DOHH2 (cell line): ENCODE results near the gene ZNF746.

Experiments
- H3F3A ChIP-seq: fragments of 200-600 bp; sonication (generic), shearing (Covaris generic); 2 replicates; pipeline ENCODE4 v1.6.0; 2016; ENCODE audit warnings: antibody characterized with exemption, mild to moderate bottlenecking; ENCODE audit not compliant: control insufficient read depth, insufficient read depth
- H3K27ac ChIP-seq: fragments of 200-600 bp; sonication (generic); 2 replicates; pipeline ENCODE4 v1.5.1; 2014; ENCODE audit warnings: low read depth, mild to moderate bottlenecking, low read length, moderate library complexity
- H3K27me3 ChIP-seq: fragments of 200-600 bp; sonication (generic); 2 replicates; pipeline ENCODE4 v1.6.1; 2014; ENCODE audit warnings: mild to moderate bottlenecking, low read length, mixed read lengths; ENCODE audit not compliant: control insufficient read depth
- H3K36me3 ChIP-seq: fragments of 200-600 bp; sonication (generic); 2 replicates; pipeline ENCODE4 v1.6.1; 2014; ENCODE audit warnings: mild to moderate bottlenecking, low read length, moderate library complexity, mixed read lengths; ENCODE audit not compliant: control insufficient read depth
- H3K4me1 ChIP-seq: fragments of 200-600 bp; sonication (generic); 2 replicates; pipeline ENCODE4 v1.6.1; 2014; ENCODE audit warnings: mild to moderate bottlenecking, low read length, mixed read lengths; ENCODE audit not compliant: control insufficient read depth
- H3K4me2 ChIP-seq: fragments of 200-600 bp; sonication (generic); 2 replicates; pipeline ENCODE4 v1.6.0; 2014; ENCODE audit warnings: mild to moderate bottlenecking, low read length, moderate library complexity
- H3K4me3 ChIP-seq: fragments of 200-600 bp; sonication (generic); 2 replicates; pipeline ENCODE4 v1.5.1; 2014; ENCODE audit warnings: mild to moderate bottlenecking, low read length, mixed read lengths
- H3K79me2 ChIP-seq: fragments of 200-600 bp; sonication (generic); 2 replicates; pipeline ENCODE4 v1.6.1; 2014; ENCODE audit warnings: mild to moderate bottlenecking, low read length, mixed read lengths; ENCODE audit not compliant: control insufficient read depth
- H3K9me2 ChIP-seq: fragments of 200-600 bp; sonication (generic); replicated peaks from 2 replicates; pipeline ENCODE4 v1.6.1; 2014; ENCODE audit warnings: mild to moderate bottlenecking, low read length, mixed read lengths; ENCODE audit not compliant: control insufficient read depth
- H3K9me3 ChIP-seq: fragments of 200-600 bp; sonication (generic); 2 replicates; pipeline ENCODE4 v1.6.1; 2014; ENCODE audit warnings: antibody characterized with exemption, low read length, mixed read lengths; ENCODE audit not compliant: control insufficient read depth, insufficient read depth
- H4K20me1 ChIP-seq: fragments of 200-600 bp; sonication (generic); 2 replicates; pipeline ENCODE4 v1.6.0; 2014; ENCODE audit warnings: low read depth, mild to moderate bottlenecking, antibody characterized with exemption, low read length, moderate library complexity; ENCODE audit not compliant: control insufficient read depth, insufficient read depth
- CTCF ChIP-seq: fragments of 200-600 bp; sonication (generic); IDR thresholded peaks from one replicate; pipeline ENCODE4 v1.5.1; 2014; ENCODE audit warnings: antibody characterized with exemption, mild to moderate bottlenecking, low read depth, low read length; ENCODE audit not compliant: poor library complexity, severe bottlenecking
- EZH2phosphoT487 ChIP-seq: fragments of 200-600 bp; sonication (generic); IDR thresholded peaks from 2 replicates; pipeline ENCODE4 v1.6.1; 2017; ENCODE audit warnings: borderline replicate concordance, mild to moderate bottlenecking, antibody characterized with exemption, low read length, moderate library complexity, mixed read lengths

ZNF746 gene

DNA sequence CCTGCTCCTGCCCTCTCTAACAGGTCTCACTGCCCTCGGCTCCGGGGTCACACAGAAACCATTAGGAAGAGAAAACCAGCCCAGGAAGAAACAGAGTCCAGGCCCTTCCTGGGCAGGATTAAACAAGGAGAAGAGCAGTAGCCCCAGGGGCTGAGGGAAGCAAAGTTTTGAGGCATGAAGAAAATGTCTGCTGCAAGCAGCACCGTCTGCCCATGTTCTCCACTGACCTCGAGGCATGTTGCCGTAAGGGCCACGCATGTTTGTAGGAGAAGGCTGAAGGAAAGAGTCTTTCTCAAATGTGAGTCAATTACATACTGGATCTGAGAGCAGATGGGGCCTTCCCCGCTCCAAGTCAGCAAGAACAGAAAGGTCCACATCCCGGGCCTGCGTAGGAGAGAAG lies 4.2 kb downstream of the ZNF746 start:
- H3F3A ChIP-seq, result no peaks in the 10 kb centered on the region
- H3K9me3 ChIP-seq, result no peaks in the 10 kb centered on the region
- no peaks in the 10 kb centered on the region for H3K9me2 ChIP-seq
- no peaks in the 10 kb centered on the region for H3K27me3 ChIP-seq
- TF ChIP-seq CTCF, result no peak
- no peak for TF ChIP-seq EZH2phosphoT487
- H3K4me3 ChIP-seq, result no peak overlapping the region
- no peak overlapping the region for H3K4me2 ChIP-seq
- H3K4me1 ChIP-seq, result peaks cover 22% of the 10 kb centered on the region
- peaks cover 76% of the 10 kb centered on the region for H3K36me3 ChIP-seq
- H3K27ac ChIP-seq, result no peak overlapping the region
- H4K20me1 ChIP-seq, result peaks cover 8% of the 10 kb centered on the region; the same call in 1 of the 2 replicates
- peaks cover 27% of the 10 kb centered on the region for H3K79me2 ChIP-seq

DNA sequence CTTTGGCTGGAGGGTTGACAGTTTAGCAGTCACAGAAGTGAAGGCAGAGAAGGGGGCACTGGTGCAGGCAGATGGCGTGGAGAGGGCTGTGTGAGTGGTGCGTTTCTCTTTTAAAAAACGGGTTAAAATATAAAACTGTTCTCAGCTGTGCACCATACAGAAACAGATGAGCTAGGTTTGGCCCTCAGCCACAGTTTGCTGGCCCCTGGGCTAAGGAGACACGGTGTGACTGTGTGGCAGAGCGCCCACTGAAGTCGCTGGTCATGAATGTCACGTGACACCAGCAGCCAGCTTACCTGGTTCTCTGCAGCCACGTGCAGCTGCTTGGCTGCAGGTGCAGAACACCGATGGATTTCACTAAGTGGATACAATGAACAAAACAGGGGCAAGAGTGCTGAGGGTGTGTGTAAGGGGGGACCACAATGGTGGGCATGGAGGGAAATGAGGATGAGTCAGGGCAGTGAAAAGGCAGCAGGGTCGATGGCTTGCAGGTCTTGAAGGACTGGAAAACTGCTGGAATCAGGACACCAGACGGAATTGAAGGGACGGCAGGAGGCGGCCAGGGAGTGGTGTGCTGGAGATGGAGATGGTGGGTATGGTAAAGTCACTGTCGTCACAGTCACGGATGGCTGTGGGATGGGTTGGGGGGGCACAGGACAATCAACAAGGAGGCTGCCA lies 7.4 kb downstream of the ZNF746 start:
- Histone ChIP-seq H3F3A (no peaks in the 10 kb centered on the region), H3K4me3 (no peak overlapping the region), H3K4me2 (no peak overlapping the region), H3K27me3 (no peaks in the 10 kb centered on the region), H3K4me1 (peaks cover 2% of the 10 kb centered on the region), H3K9me2 (no peaks in the 10 kb centered on the region), H4K20me1 (peaks cover 2% of the 10 kb centered on the region; the same call in 1 of the 2 replicates), H3K9me3 (no peaks in the 10 kb centered on the region), H3K36me3 (peaks cover 92% of the 10 kb centered on the region), H3K27ac (no peak overlapping the region), H3K79me2 (peaks cover 7% of the 10 kb centered on the region)
- no peak for TF ChIP-seq CTCF
- no peak for TF ChIP-seq EZH2phosphoT487

GRCh38 chr7:149489391-149490024 lies 8.1 kb downstream of the ZNF746 start:
- Histone ChIP-seq H3K27ac (no peak overlapping the region), H3K79me2 (peaks cover under 1% of the 10 kb centered on the region; the same call in 1 of the 2 replicates), H3K9me2 (no peaks in the 10 kb centered on the region), H3K9me3 (no peaks in the 10 kb centered on the region), H3K27me3 (no peaks in the 10 kb centered on the region), H3K36me3 (peaks cover 88% of the 10 kb centered on the region), H3K4me2 (no peak overlapping the region), H3K4me3 (no peak overlapping the region), H3F3A (no peaks in the 10 kb centered on the region), H4K20me1 (no peaks in the 10 kb centered on the region), H3K4me1 (no peaks in the 10 kb centered on the region)
- TF ChIP-seq CTCF (peak; percentile 13), EZH2phosphoT487 (no peak)
